NCI-H1105 (cell line): Measurements from ENCODE around the gene TAF5L.
A peak's percentile ranks its signal among the peaks of the same experiment; 100 is the strongest.

Experiments
- DNase-seq: peaks from one replicate; lab custom pipeline; 2025; lab: John Stamatoyannopoulos, UW

Gene TAF5L

GRCh38 chr1:229625915-229626831 lies at the start of gene TAF5L, which contains the start of gene URB2:
TAF5L (minus strand) TSS chr1:229626122; CDS start chr1:229614482, 11,640 bp downstream.
URB2 (plus strand) TSS chr1:229626247; CDS start chr1:229627634, 1,387 bp downstream.
- DNase-seq, result peak; percentile 54

- no peak for DNase-seq
Observed at GRCh38 chr1:229675396-229675795, 49.5 kb upstream of the TAF5L start.

DNA sequence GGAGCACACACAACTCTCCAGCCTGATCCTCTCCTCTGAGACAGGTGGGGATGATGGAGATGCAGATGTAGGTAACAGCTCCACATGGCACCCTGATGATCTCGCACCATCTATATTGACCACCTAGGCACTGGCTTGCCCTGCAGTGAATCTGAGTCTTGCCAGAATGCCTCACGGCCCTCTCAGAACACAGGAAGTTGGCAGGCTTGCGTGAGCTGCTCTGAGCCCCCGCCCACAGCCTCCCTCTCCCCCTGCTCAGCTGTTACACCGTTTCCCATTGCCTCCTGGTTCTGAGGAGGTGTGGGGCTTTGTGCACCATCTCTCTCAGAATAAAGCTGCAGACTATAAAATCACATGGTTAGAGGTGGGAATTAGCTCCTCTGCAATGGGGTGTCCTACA lies 48.1 kb upstream of the TAF5L start:
- DNase-seq, result no peak

- no peak for DNase-seq
Observed at GRCh38 chr1:229672246-229672645, 46.3 kb upstream of the TAF5L start.

DNA sequence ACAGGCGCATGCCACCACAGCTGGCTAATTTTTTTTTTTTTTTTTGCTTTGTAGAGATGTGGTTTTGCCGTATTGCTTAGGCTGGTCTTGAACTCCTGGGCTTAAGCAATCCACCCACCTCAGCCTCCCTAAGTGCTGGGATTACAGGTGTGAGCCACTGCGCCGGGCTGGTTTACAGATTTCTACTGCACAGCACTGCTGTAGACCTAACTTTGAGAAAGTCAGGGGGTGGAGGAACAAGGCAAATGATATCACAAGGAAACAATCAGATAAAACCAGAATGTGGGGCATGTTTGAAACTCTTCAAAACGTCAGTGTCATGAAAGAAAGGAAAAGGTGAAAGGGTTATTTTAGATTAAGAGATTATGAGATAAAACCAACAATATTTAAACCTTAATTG lies 45.4 kb upstream of the TAF5L start:
- DNase-seq, result no peak

GRCh38 chr1:229669333-229669732 lies 43.4 kb upstream of the TAF5L start:
- no peak for DNase-seq

DNA sequence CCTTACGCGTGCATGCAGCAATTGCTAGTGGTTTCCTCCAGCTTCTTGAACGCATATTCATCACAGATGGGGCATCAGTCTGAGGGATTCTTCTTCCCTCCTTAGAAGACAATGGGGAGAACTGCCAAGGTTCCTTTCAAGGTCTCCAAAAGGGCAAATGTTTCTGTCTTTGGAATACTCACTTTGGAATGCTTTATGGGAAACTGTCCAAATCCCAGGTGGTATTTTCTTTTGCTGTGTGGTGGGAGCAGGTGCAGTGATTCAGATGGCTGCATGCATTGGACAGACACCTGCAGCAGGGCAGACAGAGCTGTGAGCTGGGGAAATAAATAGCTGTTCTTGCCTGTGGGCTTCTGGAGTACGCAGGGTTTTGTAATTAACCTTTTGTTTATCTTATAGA lies 40.7 kb upstream of the TAF5L start:
- no peak for DNase-seq

GRCh38 chr1:229665912-229666558 lies 40.1 kb upstream of the TAF5L start:
- DNase-seq, result no peak

- no peak for DNase-seq
Observed at GRCh38 chr1:229664133-229664689, 38.3 kb upstream of the TAF5L start.

DNA sequence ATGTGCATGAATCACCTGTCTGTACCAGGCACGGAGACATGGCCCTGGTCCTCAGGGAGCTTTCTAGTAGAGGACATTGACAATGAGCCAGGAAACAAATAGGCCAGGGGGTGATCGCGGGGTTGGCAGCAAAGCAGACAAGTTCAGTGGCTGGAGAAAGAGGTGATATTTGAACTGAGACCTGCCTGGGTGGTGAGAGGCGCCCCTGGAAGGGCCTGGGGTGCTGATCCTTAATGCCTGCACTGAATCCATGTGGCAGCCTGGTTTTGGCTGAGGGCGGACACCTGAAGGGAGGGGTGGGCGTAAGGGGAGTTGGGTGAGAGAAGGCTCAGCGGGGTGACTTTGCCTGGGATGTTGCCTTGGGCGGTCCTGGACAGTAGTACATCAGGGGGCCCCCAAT lies 36.0 kb upstream of the TAF5L start:
- DNase-seq, result no peak

DNA sequence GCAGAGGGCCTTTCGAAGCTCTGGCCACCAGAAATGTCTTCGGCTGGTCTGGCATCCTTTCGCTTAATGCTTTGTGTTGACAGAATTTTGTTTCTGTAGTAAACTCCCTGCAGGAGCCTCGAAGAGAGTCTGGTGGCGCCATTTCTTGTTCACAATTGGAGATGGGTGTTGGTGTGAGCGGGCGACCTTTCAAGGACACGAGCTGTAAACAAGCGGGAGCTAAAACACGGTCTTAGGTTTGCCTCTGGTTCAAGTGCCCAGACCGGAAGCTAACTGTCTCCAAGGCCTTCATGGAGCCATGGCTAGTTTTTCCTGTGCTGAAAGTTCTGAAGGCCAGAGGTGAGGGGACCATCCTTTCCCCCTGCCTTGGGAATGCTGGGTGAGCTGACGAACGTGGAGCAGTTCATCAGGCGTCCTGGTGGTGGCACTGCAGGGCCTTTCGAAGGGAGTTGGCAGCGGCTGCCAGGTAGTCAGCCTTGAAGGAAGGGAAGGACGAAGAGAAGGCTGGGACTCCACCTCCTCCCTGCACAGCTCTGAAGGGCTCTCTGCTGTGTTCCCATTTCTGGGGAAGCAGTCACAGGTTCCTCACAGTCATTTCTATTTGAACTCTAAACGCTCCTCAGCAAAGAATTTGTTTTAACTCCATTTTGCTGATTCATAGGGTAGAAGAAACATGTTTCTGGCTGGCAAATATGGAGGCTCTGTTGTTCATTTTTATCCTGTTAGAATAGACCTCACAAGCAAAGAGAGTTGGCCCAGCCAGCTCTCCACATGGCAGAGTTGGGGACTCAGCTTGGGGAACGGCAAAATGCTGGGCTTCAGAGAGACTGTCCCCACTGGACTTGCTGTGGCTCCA lies 35.3 kb upstream of the TAF5L start:
- no peak for DNase-seq

DNA sequence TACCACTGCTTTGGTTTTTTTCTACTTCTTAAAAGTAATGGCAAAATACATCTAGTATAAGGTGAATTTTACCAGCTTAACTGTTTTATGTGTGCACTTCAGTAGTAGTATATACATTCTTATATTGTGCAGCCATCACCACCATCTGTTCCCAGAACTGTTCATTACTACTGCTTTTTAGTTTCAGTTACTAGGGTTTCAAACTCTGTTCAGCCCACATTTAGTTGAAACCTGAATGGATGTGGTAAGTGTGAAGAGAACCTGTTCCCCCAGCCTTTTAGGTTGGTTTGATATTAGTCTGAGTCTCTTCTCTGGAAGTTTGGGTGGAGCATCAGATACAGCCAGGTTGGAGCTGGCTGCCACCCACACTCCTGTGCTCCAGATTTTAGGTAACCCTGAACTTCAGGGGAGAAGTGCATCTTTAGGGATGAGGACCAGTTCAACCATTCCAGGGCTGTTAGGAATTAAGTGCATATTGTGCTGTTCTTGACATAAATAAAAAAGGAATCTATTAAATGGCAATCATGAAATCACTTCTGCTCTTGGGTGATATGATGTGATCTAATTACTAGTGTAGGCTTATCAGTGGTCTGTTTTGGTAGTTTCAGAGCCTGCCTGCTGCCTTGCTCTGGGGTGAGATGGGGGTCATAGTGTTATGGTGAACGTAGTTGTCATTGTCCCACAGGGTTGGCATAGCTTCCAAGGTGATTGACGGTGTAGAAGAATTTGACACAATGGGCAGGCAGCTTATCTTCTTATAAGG lies 32.3 kb upstream of the TAF5L start:
- DNase-seq, result no peak

DNA sequence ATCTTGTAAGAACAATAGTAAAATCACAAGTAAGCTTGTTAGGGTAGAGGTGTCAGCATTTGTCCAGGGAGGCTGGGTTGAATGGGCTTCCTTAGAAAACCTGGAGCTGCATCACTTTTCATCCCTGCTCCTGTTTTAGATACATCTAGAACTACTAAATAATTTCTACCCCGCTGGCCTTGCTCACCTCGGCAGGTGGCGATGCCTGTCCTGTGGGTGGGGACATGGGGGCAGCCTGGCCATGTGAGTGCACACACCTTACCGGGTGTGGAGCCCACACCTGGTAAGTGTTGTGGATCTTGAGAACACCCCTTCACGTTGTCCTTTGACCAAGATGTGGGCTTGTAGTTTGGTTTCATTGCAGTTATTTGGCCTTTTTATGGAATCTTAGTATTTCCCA lies 29.9 kb upstream of the TAF5L start:
- no peak for DNase-seq

- DNase-seq, result no peak
Observed at GRCh38 chr1:229653420-229653819, 27.5 kb upstream of the TAF5L start.

- no peak for DNase-seq
Observed at GRCh38 chr1:229651546-229651945, 25.6 kb upstream of the TAF5L start.

DNA sequence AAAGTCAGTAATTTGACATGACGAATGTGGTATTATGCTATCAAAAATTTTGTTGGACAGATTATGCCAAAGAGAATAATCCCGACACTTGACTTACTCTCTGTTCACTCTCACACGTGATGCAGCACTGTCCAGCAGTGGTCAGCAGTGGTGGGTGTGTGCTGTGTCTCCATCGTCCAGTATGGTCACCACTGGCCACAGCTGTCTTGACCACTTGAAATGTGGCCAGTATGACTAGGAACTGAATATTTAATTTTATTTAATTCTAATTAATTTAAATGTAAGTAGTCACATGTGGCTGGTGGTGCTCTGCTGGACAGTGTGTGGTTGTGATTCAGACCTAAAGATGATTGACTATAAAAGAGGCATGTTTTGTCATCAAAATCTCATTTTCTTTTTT lies 24.1 kb upstream of the TAF5L start:
- no peak for DNase-seq

DNA sequence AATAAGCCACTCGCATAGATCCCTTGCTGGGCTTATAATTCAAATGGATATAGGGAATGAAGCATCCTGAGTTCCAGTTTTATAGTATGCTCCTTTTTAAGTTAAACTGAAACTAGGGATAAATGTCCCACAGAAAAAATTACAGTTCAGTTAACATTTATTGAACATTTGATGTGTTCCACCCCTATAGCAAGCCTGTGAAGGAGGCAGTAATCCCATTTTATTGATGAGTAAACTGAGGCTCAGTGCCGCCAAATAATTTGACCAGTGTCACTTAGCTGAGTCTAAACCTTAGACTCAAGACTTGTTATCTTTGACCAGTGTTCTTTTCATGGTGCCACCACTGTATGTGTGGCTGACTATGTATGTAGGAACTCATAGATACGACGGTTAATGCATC lies 22.5 kb upstream of the TAF5L start:
- no peak for DNase-seq

DNA sequence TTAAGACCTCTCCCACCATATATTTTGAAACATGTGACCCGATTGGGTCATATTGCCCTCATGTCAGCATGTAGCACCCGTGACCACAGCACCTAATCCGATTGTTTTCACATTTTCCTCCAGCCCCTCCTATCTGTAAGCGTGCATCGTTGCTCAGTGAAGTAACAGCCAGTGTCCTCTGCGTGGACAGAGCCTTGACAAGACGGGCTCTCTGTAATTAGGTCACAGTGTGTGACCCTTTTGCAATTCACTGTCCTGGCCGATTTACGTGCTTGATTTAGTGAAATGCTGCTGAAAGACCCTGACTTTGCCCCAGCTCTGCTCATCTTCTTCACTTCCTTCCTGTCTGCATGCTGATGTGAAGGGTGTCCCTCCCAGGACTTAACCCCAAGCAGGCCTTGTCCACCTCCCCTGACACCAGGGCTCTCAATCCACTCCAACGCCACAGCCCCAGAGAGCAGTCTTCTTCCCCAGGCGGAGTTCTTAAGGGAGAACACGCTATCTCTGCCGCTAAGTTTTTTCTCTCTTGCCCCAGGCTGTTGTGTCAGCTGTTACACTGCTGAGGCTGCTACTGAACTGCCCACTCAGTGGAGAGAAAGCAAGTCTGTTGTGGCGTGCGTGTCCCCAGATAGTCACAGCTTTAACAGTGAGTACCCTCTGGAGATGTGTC lies 19.5 kb upstream of the TAF5L start:
- DNase-seq, result no peak

DNA sequence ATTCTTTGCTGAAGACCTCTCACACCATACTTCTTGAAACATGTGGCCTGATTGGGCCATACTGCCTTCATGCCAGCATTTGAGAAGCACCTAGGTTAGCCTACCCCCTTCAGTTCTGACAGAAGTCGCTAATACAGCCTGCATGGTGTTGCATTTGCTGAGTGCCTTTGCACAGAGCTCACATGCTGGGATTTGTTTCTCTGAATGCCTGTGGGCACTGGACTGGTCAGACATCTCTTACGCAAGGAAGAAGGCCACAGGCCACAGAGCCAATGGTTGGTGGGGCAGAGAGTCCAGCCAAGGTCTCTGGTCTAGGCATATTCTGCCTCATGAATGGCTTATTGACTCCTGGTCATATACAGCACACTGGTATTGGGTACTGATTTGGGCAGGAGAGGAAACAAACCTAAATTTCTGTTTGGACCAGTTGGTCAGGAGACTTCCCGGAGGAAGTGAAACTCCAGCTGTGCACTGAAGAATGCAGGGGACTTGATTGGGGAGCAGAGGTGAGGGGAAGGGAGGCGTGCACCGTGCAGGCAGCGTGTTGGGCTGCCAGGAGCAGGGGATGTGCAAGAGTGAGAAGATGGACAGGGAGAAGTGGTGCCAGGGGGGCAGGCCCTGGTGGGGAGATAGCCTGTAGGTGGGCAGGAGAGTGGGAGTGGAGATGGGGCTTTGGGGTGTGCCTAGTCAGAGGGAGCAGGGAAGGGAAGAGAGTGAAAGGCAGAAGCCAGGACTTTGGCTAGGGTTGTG lies 18.2 kb upstream of the TAF5L start:
- DNase-seq, result no peak

- DNase-seq, result no peak
Observed at GRCh38 chr1:229642970-229643369, 17.0 kb upstream of the TAF5L start.
